ENCODE results near the gene MAP2K5. TPM values are rescaled to one million over a fixed set of nuclear protein-coding genes. Genes with fewer than 3 reads are reported as not detected.

MAP2K5 gene
- total RNA-seq, 2 donors from 2014 or later = 36.2 to 37.8 TPM

GRCh38 chr15:67826717-67827561 lies 284.4 kb downstream of the MAP2K5 start:
- Mint-ChIP-seq H3K27me3 (ENCODE audit: low read depth) (peaks cover 79% of the 10 kb centered on the region), H3K4me3 (no peak overlapping the region), H3K27ac (no peak overlapping the region), H3K4me1 (ENCODE audit: low read depth) (peaks cover 40% of the 10 kb centered on the region), H3K36me3 (ENCODE audit: insufficient read depth in 2 of 2) (peaks cover 0 to 3% of the 10 kb centered on the region in 2 donors), H3K9me3 (no peaks in the 10 kb centered on the region)
- peak in 1 of 2 donors; percentile 13 for DNase-seq
- ATAC-seq (replicated peaks in 1 of 2) = no peak

GRCh38 chr15:67827562-67828277 lies 285.2 kb downstream of the MAP2K5 start:
- Mint-ChIP-seq H3K36me3 (ENCODE audit: insufficient read depth in 2 of 2) (peaks cover 0 to 3% of the 10 kb centered on the region in 2 donors), H3K27me3 (ENCODE audit: low read depth) (peaks cover 78% of the 10 kb centered on the region), H3K4me3 (peak overlapping the region; percentile 58 to 77), H3K27ac (no peak overlapping the region), H3K9me3 (no peaks in the 10 kb centered on the region), H3K4me1 (ENCODE audit: low read depth) (peaks cover 33% of the 10 kb centered on the region)
- ATAC-seq (replicated peaks in 1 of 2) (no peak), DNase-seq (peak in 1 of 2 donors; percentile 6)

GRCh38 chr15:67828278-67828968 lies 285.9 kb downstream of the MAP2K5 start:
- H3K27me3 Mint-ChIP-seq (ENCODE audit: low read depth) = peaks cover 81% of the 10 kb centered on the region
- peaks cover 37% of the 10 kb centered on the region for H3K4me1 Mint-ChIP-seq (ENCODE audit: low read depth)
- H3K36me3 Mint-ChIP-seq (ENCODE audit: insufficient read depth in 2 of 2) = peaks cover 0 to 3% of the 10 kb centered on the region in 2 donors
- no peak for ATAC-seq (replicated peaks in 1 of 2)
- H3K4me3 Mint-ChIP-seq = peak overlapping the region; percentile 58 to 77
- no peaks in the 10 kb centered on the region for H3K9me3 Mint-ChIP-seq
- H3K27ac Mint-ChIP-seq = no peak overlapping the region
- peak in 1 of 2 donors; percentile 4 for DNase-seq

GRCh38 chr15:67828969-67829646 lies 286.6 kb downstream of the MAP2K5 start:
- H3K4me3 Mint-ChIP-seq = peak overlapping the region; percentile 58 to 77
- H3K27ac Mint-ChIP-seq = no peak overlapping the region
- ATAC-seq (replicated peaks in 1 of 2) (no peak), DNase-seq (peak in 1 of 2 donors; percentile 6)
- peaks cover 81% of the 10 kb centered on the region for H3K27me3 Mint-ChIP-seq (ENCODE audit: low read depth)
- no peaks in the 10 kb centered on the region for H3K36me3 Mint-ChIP-seq (ENCODE audit: insufficient read depth in 2 of 2)
- H3K9me3 Mint-ChIP-seq = no peaks in the 10 kb centered on the region
- H3K4me1 Mint-ChIP-seq (ENCODE audit: low read depth) = peaks cover 37% of the 10 kb centered on the region

GRCh38 chr15:67829647-67830504 lies 287.4 kb downstream of the MAP2K5 start:
- no peak overlapping the region for H3K27ac Mint-ChIP-seq
- H3K4me1 Mint-ChIP-seq (ENCODE audit: low read depth) = peaks cover 38% of the 10 kb centered on the region
- ATAC-seq (replicated peaks in 1 of 2) (no peak), DNase-seq (no peak)
- peaks cover 81% of the 10 kb centered on the region for H3K27me3 Mint-ChIP-seq (ENCODE audit: low read depth)
- H3K9me3 Mint-ChIP-seq = no peaks in the 10 kb centered on the region
- H3K4me3 Mint-ChIP-seq = peak overlapping the region; percentile 58 to 77
- H3K36me3 Mint-ChIP-seq (ENCODE audit: insufficient read depth in 2 of 2) = no peaks in the 10 kb centered on the region

- no peak overlapping the region for H3K27ac Mint-ChIP-seq
- H3K36me3 Mint-ChIP-seq (ENCODE audit: insufficient read depth in 2 of 2) = no peaks in the 10 kb centered on the region
- H3K27me3 Mint-ChIP-seq (ENCODE audit: low read depth) = peaks cover 79% of the 10 kb centered on the region
- ATAC-seq (replicated peaks in 1 of 2) (no peak), DNase-seq (no peak)
- no peaks in the 10 kb centered on the region for H3K9me3 Mint-ChIP-seq
- H3K4me3 Mint-ChIP-seq = no peak overlapping the region
- H3K4me1 Mint-ChIP-seq (ENCODE audit: low read depth) = peaks cover 36% of the 10 kb centered on the region
Measured at GRCh38 chr15:67831363-67831762, 288.9 kb downstream of the MAP2K5 start.

- Mint-ChIP-seq H3K9me3 (no peaks in the 10 kb centered on the region), H3K27me3 (ENCODE audit: low read depth) (peaks cover 76% of the 10 kb centered on the region), H3K36me3 (ENCODE audit: insufficient read depth in 2 of 2) (no peaks in the 10 kb centered on the region), H3K27ac (no peak overlapping the region), H3K4me1 (ENCODE audit: low read depth) (peaks cover 35% of the 10 kb centered on the region), H3K4me3 (no peak overlapping the region)
- DNase-seq (peak in 1 of 2 donors; percentile 7), ATAC-seq (replicated peaks in 1 of 2) (no peak)
Measured at GRCh38 chr15:67832031-67832551, 289.6 kb downstream of the MAP2K5 start.

- Mint-ChIP-seq H3K4me3 (peak overlapping the region; percentile 61 to 82), H3K27me3 (ENCODE audit: low read depth) (peaks cover 81% of the 10 kb centered on the region), H3K4me1 (ENCODE audit: low read depth) (peaks cover 33% of the 10 kb centered on the region), H3K9me3 (no peaks in the 10 kb centered on the region), H3K27ac (no peak overlapping the region), H3K36me3 (ENCODE audit: insufficient read depth in 2 of 2) (no peaks in the 10 kb centered on the region)
- peak in 1 of 2 donors; percentile 8 for DNase-seq
- no peak for ATAC-seq (replicated peaks in 1 of 2)
Measured at GRCh38 chr15:67832897-67833709, 290.6 kb downstream of the MAP2K5 start.

GRCh38 chr15:67833710-67834511 lies 291.4 kb downstream of the MAP2K5 start:
- Mint-ChIP-seq H3K4me1 (ENCODE audit: low read depth) (peaks cover 36% of the 10 kb centered on the region), H3K27ac (peak overlapping the region; percentile 27), H3K4me3 (peak overlapping the region; percentile 61 to 82), H3K9me3 (no peaks in the 10 kb centered on the region), H3K27me3 (ENCODE audit: low read depth) (peaks cover 75% of the 10 kb centered on the region), H3K36me3 (ENCODE audit: insufficient read depth in 2 of 2) (no peaks in the 10 kb centered on the region)
- ATAC-seq (replicated peaks in 1 of 2) (peak; percentile 58 to 61), DNase-seq (peak in 1 of 2 donors; percentile 66)

GRCh38 chr15:67834581-67835296 lies 292.2 kb downstream of the MAP2K5 start:
- H3K36me3 Mint-ChIP-seq (ENCODE audit: insufficient read depth in 2 of 2) = no peaks in the 10 kb centered on the region
- peaks cover 39% of the 10 kb centered on the region for H3K4me1 Mint-ChIP-seq (ENCODE audit: low read depth)
- DNase-seq (peak in 1 of 2 donors; percentile 14), ATAC-seq (replicated peaks in 1 of 2) (peak in 1 of 2 donors; percentile 2)
- peak overlapping the region; percentile 61 to 84 for H3K4me3 Mint-ChIP-seq
- no peak overlapping the region for H3K27ac Mint-ChIP-seq
- H3K9me3 Mint-ChIP-seq = no peaks in the 10 kb centered on the region
- H3K27me3 Mint-ChIP-seq (ENCODE audit: low read depth) = peaks cover 67% of the 10 kb centered on the region

Measured in activated T-cell treated with anti-CD3 and anti-CD28 coated beads, Interleukin-2, amount 50 U/mL, for 72 hours (primary cell).